Measurements from ENCODE around the gene AMMECR1.

Gene AMMECR1

GRCh38 chrX:110172215-110172614 is 145.7 kb downstream of the AMMECR1 start:
- TF ChIP-seq CTCF (IDR thresholded peaks at IDR 0.05), result no peak
- TF ChIP-seq ZFX (IDR thresholded peaks at IDR 0.05; ENCODE audit: borderline replicate concordance), result no peak
- H3K27ac ChIP-seq, result no peak overlapping the region

- TF ChIP-seq ZFX (IDR thresholded peaks at IDR 0.05; ENCODE audit: borderline replicate concordance) (no peak), CTCF (IDR thresholded peaks at IDR 0.05) (no peak)
- H3K27ac ChIP-seq, result no peak overlapping the region
These were observed 146.4 kb downstream of the AMMECR1 start for GRCh38 chrX:110171442-110171841.

- no peak for TF ChIP-seq ZFX (IDR thresholded peaks at IDR 0.05; ENCODE audit: borderline replicate concordance)
- no peak for TF ChIP-seq CTCF (IDR thresholded peaks at IDR 0.05)
- no peak overlapping the region for H3K27ac ChIP-seq
These were observed 147.9 kb downstream of the AMMECR1 start for GRCh38 chrX:110170029-110170428.

- H3K27ac ChIP-seq, result no peak overlapping the region
- TF ChIP-seq CTCF (IDR thresholded peaks at IDR 0.05), result no peak
- no peak for TF ChIP-seq ZFX (IDR thresholded peaks at IDR 0.05; ENCODE audit: borderline replicate concordance)
These were observed 149.3 kb downstream of the AMMECR1 start for GRCh38 chrX:110168585-110168984.

GRCh38 chrX:110167952-110168451 is 149.9 kb downstream of the AMMECR1 start:
- H3K27ac ChIP-seq, result no peak overlapping the region
- TF ChIP-seq ZFX (IDR thresholded peaks at IDR 0.05; ENCODE audit: borderline replicate concordance) (no peak), CTCF (IDR thresholded peaks at IDR 0.05) (peak; percentile 70)

- H3K27ac ChIP-seq, result no peak overlapping the region
- TF ChIP-seq ZFX (IDR thresholded peaks at IDR 0.05; ENCODE audit: borderline replicate concordance) (no peak), CTCF (IDR thresholded peaks at IDR 0.05) (no peak)
These were observed 154.4 kb downstream of the AMMECR1 start for GRCh38 chrX:110163488-110163887.

- H3K27ac ChIP-seq, result no peak overlapping the region
- TF ChIP-seq CTCF (IDR thresholded peaks at IDR 0.05) (no peak), ZFX (IDR thresholded peaks at IDR 0.05; ENCODE audit: borderline replicate concordance) (no peak)
These were observed 155.0 kb downstream of the AMMECR1 start for GRCh38 chrX:110162867-110163266.
